Pons (tissue), 1 donor: ENCODE measurements around the gene WFDC5.
A peak's percentile ranks its signal among the peaks of the same experiment; 100 is the strongest.
"Not testable (repeated sequence)": the region's sequence is repeated elsewhere in the genome, so short reads cannot be mapped to it uniquely, and the experiment has no call there.

Experiments used
- DNase-seq: peaks from one replicate; pipeline ENCODE4 v3.0.0-alpha.2; 2016; ENCODE audit warnings: low spot score

Gene WFDC5

GRCh38 chr20:45114465-45115385 lies at the start of gene WFDC5:
TSS of gene WFDC5 (minus strand) at chr20:45115174. CDS start at chr20:45115083, 91 bp downstream.
- DNase-seq = no peak

GRCh38 chr20:45163083-45163803 lies 48.3 kb upstream of the WFDC5 start:
- DNase-seq = no peak

GRCh38 chr20:45157962-45158361 lies 43.0 kb upstream of the WFDC5 start:
- DNase-seq = peak; percentile 66

GRCh38 chr20:45156713-45157112 lies 41.7 kb upstream of the WFDC5 start:
- DNase-seq = no peak

GRCh38 chr20:45154794-45155193 lies 39.8 kb upstream of the WFDC5 start:
- DNase-seq = not testable (repeated sequence)

- no peak for DNase-seq
Measured at GRCh38 chr20:45154183-45154582, 39.2 kb upstream of the WFDC5 start.

- DNase-seq = peak; percentile 78
Measured at GRCh38 chr20:45153752-45154151, 38.8 kb upstream of the WFDC5 start.

- DNase-seq = peak; percentile 2
Measured at GRCh38 chr20:45153147-45153546, 38.2 kb upstream of the WFDC5 start.

GRCh38 chr20:45152405-45152804 lies 37.4 kb upstream of the WFDC5 start:
- DNase-seq = no peak

- DNase-seq = no peak
Measured at GRCh38 chr20:45149062-45149461, 34.1 kb upstream of the WFDC5 start.

- no peak for DNase-seq
Measured at GRCh38 chr20:45140836-45141235, 25.9 kb upstream of the WFDC5 start.

- not testable (repeated sequence) for DNase-seq
Measured at GRCh38 chr20:45139733-45140375, 24.9 kb upstream of the WFDC5 start.

- DNase-seq = no peak
Measured at GRCh38 chr20:45138561-45139300, 23.8 kb upstream of the WFDC5 start.

- DNase-seq = no peak
Measured at GRCh38 chr20:45136911-45137310, 21.9 kb upstream of the WFDC5 start.

- DNase-seq = no peak
Measured at GRCh38 chr20:45128099-45128498, 13.1 kb upstream of the WFDC5 start.

- DNase-seq = no peak
Measured at GRCh38 chr20:45124365-45124764, 9.4 kb upstream of the WFDC5 start, which contains the start of gene WFDC12. TSS of gene WFDC12 (minus strand) at chr20:45124465. CDS start at chr20:45124447, 18 bp downstream.

- DNase-seq = no peak
Measured at GRCh38 chr20:45121388-45121787, 6.4 kb upstream of the WFDC5 start.

GRCh38 chr20:45119556-45120266 lies 4.7 kb upstream of the WFDC5 start:
- DNase-seq = no peak

GRCh38 chr20:45118028-45118427 lies 3.1 kb upstream of the WFDC5 start:
- DNase-seq = no peak

GRCh38 chr20:45117581-45117980 lies 2.6 kb upstream of the WFDC5 start:
- DNase-seq = no peak

- no peak for DNase-seq
Measured at GRCh38 chr20:45115829-45116228, 855 bp upstream of the WFDC5 start.
